Heart right ventricle (tissue), 16 donors: ENCODE measurements around the gene KIF26B. TPM values are rescaled to one million over a fixed set of nuclear protein-coding genes. Genes with fewer than 3 reads are reported as not detected.

ENCODE experiments used
- ATAC-seq, 8 donors: fragments of 200-7000 bp; cut with Tn5 transposase; one replicate each; pipeline ENCODE4 v1.9.1; 2020; ENCODE audit warnings: mild to moderate bottlenecking in 8 of 8, moderate library complexity in 8 of 8, moderate number of reproducible peaks in 1 of 8
- DNase-seq, 2 donors: peaks; one replicate each; pipeline ENCODE4 v3.0.0-alpha.2; 2020
- H3K27ac ChIP-seq, 10 donors: fragments of 200-600 bp; sonication (generic) in 2 of 10; one replicate each; pipeline versions ENCODE4 v1.5.0 to v1.8.0; 2020 to 2022; ENCODE audit warnings: mild to moderate bottlenecking in 3 of 10
- H3K27me3 ChIP-seq, 7 donors: fragments of 200-600 bp; one replicate each; pipeline ENCODE4 v1.8.0; 2021 to 2022; ENCODE audit warnings: mild to moderate bottlenecking in 2 of 7
- H3K36me3 ChIP-seq, 9 donors: fragments of 200-600 bp; sonication (generic) in 1 of 9; one replicate each; pipeline versions ENCODE4 v1.5.0 to v1.8.0; 2020 to 2022; ENCODE audit warnings: mild to moderate bottlenecking in 2 of 9
- H3K4me1 ChIP-seq, 9 donors: fragments of 200-600 bp; sonication (generic) in 1 of 9; one replicate each; pipeline versions ENCODE4 v1.5.0 to v1.8.0; 2020 to 2022; ENCODE audit warnings: mild to moderate bottlenecking in 4 of 9
- H3K4me3 ChIP-seq, 10 donors: fragments of 200-600 bp; sonication (generic) in 2 of 10; one replicate each; pipeline versions ENCODE4 v1.5.0 to v1.8.0; 2020 to 2022; ENCODE audit warnings: mild to moderate bottlenecking in 7 of 10, moderate library complexity in 2 of 10
- H3K9me3 ChIP-seq, 11 donors: fragments of 200-600 bp in 10 of 11; sonication (generic) in 2 of 11; one replicate each; pipeline versions ENCODE4 v1.5.0 to v1.8.0; 2013 to 2022; ENCODE audit warnings: mild to moderate bottlenecking in 2 of 11, control low read depth in 1 of 11, moderate library complexity in 1 of 11
- WGBS, 2 donors: extraction: QIAGEN DNeasy Blood & Tissue Kit; methylation state at CpG; one replicate each; pipeline ENCODE4 v1.1.7; 2013; ENCODE audit warnings: inconsistent platforms in 1 of 2; 5-methylcytosine and 5-hydroxymethylcytosine counted together
- intact Hi-C, 10 donors: fragments of 100-400 bp; cut with DNase I; formaldehyde crosslinking; loops; one replicate each; pipeline versions ENCODE4 v1.11.1 to v1.14.2; 2022
- polyA plus RNA-seq, 2 donors: library from polyadenylated mRNA; stranded (reverse); fragments of 200-250 nt; gene quantifications; one replicate each; pipeline ENCODE4 v1.2.3, GENCODE V29; 2013
- total RNA-seq, 10 donors: library from RNA; stranded (reverse); fragmentation: NEBNext Ultra II Directional in 3 of 10; extraction: Animal tissue kit (Norgen Biotek cat#: 25700) in 3 of 10; gene quantifications; one replicate each; pipeline versions ENCODE4 v1.2.1 to v1.2.4, GENCODE V29; 2021 to 2023
- TF ChIP-seq, protein P1 (sequence below), 9 donors: fragments of 200-600 bp; sonication (generic) in 2 of 9; IDR thresholded peaks; one replicate each; pipeline versions ENCODE4 v1.5.0 to v1.8.0; 2021 to 2022; ENCODE audit warnings: antibody characterized with exemption in 9 of 9, mild to moderate bottlenecking in 5 of 9, moderate library complexity in 1 of 9
- donor health status: Arrhythmogenic right ventricular cardiomyopathy.
- donor health status: ischemic (EF 13 %, LVEDD 7.1; RV severe dilation, severe dysfunction).
- donor health status: healthy with polysubstance abuse.
- donor health status: DM: no; HTN: yes; CAD: no.
- donor health status: DM: no; HTN: no; CAD: no.
- donor health status: ischemic (EF 25% LVEDD 6.9; RV normal size, moderate dysfunction).
- donor health status: ischemic (EF 25% LVEDD 5.7; RV mildly dilated, moderate dysfunction).
- donor health status: healthy.
- donor health status: DM: yes; HTN: yes; CAD: no.
- donor health status: Ischemic cardiomyopathy.
- donor health status: ischemic (EF 35%, LVEDD 5.7; RV mildly dilated, moderate dysfunction).
- donor health status: nonischemic (EF 11% LVEDD 7.7; RV severe dilation, severe dysfunction).
- donor health status: DM: yes; HTN: yes; CAD: no.
- donor health status: PGD.
- donor health status: ischemic (EF 29% LVEDD 5.4; RV normal size, mild dysfunction).
- donor health status: nonischemic (EF 23%, LVEDD 6.1; RV moderate dilation, normal function).

KIF26B gene
- total and polyA plus RNA-seq, 12 donors: 0.66 to 8.8 (median 2.8) TPM

GRCh38 chr1:245578308-245578707, 423.5 kb downstream of the KIF26B start:
- Histone ChIP-seq H3K27me3 (peaks cover 0 to 6% (median 0%) of the 10 kb centered on the region in 7 donors), H3K9me3 (no peaks in the 10 kb centered on the region), H3K4me3 (no peak overlapping the region), H3K27ac (no peak overlapping the region), H3K36me3 (no peaks in the 10 kb centered on the region), H3K4me1 (no peaks in the 10 kb centered on the region)
- WGBS, 2 donors: 91 to 96% methylated on average over 3 of the region's 3 CpGs
- intact Hi-C loops: no loop called here
- TF ChIP-seq, protein P1, sequence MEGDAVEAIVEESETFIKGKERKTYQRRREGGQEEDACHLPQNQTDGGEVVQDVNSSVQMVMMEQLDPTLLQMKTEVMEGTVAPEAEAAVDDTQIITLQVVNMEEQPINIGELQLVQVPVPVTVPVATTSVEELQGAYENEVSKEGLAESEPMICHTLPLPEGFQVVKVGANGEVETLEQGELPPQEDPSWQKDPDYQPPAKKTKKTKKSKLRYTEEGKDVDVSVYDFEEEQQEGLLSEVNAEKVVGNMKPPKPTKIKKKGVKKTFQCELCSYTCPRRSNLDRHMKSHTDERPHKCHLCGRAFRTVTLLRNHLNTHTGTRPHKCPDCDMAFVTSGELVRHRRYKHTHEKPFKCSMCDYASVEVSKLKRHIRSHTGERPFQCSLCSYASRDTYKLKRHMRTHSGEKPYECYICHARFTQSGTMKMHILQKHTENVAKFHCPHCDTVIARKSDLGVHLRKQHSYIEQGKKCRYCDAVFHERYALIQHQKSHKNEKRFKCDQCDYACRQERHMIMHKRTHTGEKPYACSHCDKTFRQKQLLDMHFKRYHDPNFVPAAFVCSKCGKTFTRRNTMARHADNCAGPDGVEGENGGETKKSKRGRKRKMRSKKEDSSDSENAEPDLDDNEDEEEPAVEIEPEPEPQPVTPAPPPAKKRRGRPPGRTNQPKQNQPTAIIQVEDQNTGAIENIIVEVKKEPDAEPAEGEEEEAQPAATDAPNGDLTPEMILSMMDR (IDR thresholded peaks at IDR 0.05): no peak
- ATAC-seq (no peak), DNase-seq (no peak)

- no peaks in the 10 kb centered on the region for H3K36me3 ChIP-seq
- intact Hi-C loops: no loop called here
These were observed 424.0 kb downstream of the KIF26B start for GRCh38 chr1:245578771-245579170.

GRCh38 chr1:245579881-245580280, 425.1 kb downstream of the KIF26B start:
- WGBS, 2 donors: 82 to 87% methylated on average over 7 of the region's 7 CpGs
- H3K27me3 ChIP-seq: peaks cover 0 to 9% (median 0%) of the 10 kb centered on the region in 7 donors
- no peaks in the 10 kb centered on the region for H3K9me3 ChIP-seq
- TF ChIP-seq, protein P1 (IDR thresholded peaks at IDR 0.05): no peak
- intact Hi-C loops: no loop called here
- DNase-seq: no peak
- no peak overlapping the region for H3K4me3 ChIP-seq
- H3K27ac ChIP-seq: no peak overlapping the region
- no peaks in the 10 kb centered on the region for H3K36me3 ChIP-seq
- no peaks in the 10 kb centered on the region for H3K4me1 ChIP-seq
- no peak for ATAC-seq

More at GRCh38 chr1:245578771-245579170, 424.0 kb downstream of the KIF26B start:
- Histone ChIP-seq H3K9me3 (no peaks in the 10 kb centered on the region), H3K27me3 (peaks cover 0 to 6% (median 0%) of the 10 kb centered on the region in 7 donors), H3K4me1 (no peaks in the 10 kb centered on the region), H3K27ac (no peak overlapping the region), H3K4me3 (no peak overlapping the region)
- ATAC-seq (no peak), DNase-seq (no peak)
- TF ChIP-seq, protein P1 (IDR thresholded peaks at IDR 0.05): no peak

- no peak for ATAC-seq
- Histone ChIP-seq H3K9me3 (no peaks in the 10 kb centered on the region), H3K27me3 (peaks cover 0 to 9% (median 0%) of the 10 kb centered on the region in 7 donors), H3K36me3 (no peaks in the 10 kb centered on the region), H3K4me1 (no peaks in the 10 kb centered on the region), H3K27ac (no peak overlapping the region), H3K4me3 (no peak overlapping the region)
- no peak for DNase-seq
- intact Hi-C loops: no loop called here
- TF ChIP-seq, protein P1 (IDR thresholded peaks at IDR 0.05): no peak
- 97% methylated on average over 6 of the region's 6 CpGs for WGBS, 2 donors
These were observed 425.9 kb downstream of the KIF26B start for GRCh38 chr1:245580651-245581050.
